K562 (cell line): Measurements from ENCODE around the gene ALX3. TPM values are rescaled to one million over a fixed set of nuclear protein-coding genes. Genes with fewer than 3 reads are reported as not detected.

Experiments used
- CHD4 ChIP-seq: fragments of 200-600 bp; sonication (generic); IDR thresholded peaks from 3 replicates; pipeline ENCODE4 v1.6.1; 2012; ENCODE audit warnings: low read depth, mild to moderate bottlenecking, mixed read lengths, low read length, inconsistent platforms; ENCODE audit not compliant: insufficient read depth, insufficient replicate concordance, poor library complexity, severe bottlenecking
- FOXP4 ChIP-seq: sonication (generic); formaldehyde crosslinking; IDR thresholded peaks from 2 replicates; pipeline ENCODE4 v1.8.0; 2022; ENCODE audit warnings: mild to moderate bottlenecking, missing genetic modification reagents, borderline replicate concordance
- GATA2 ChIP-seq: sonication (generic); formaldehyde crosslinking; IDR thresholded peaks from 2 replicates; pipeline ENCODE4 v1.4.0; 2020; ENCODE audit warnings: mild to moderate bottlenecking, missing genetic modification reagents
- HSF4 ChIP-seq: fragments of 250-450 bp; sonication (Bioruptor Pico); IDR thresholded peaks from 2 replicates; pipeline ENCODE4 v2.1.2; 2022; ENCODE audit warnings: mild to moderate bottlenecking, moderate library complexity, borderline replicate concordance
- KLF13 ChIP-seq: fragments of 450-650 bp; IDR thresholded peaks from 2 replicates; pipeline ENCODE4 v1.6.1; 2016; ENCODE audit warnings: missing genetic modification characterization, low read depth, mild to moderate bottlenecking, missing compliant biosample characterization, moderate library complexity, borderline replicate concordance
- MBD2 ChIP-seq: sonication (generic); IDR thresholded peaks from 2 replicates; pipeline ENCODE4 v1.6.1; 2016; ENCODE audit warnings: low read depth, borderline replicate concordance
- MTA2 ChIP-seq: fragments of 450-650 bp; IDR thresholded peaks from 2 replicates; pipeline ENCODE4 v1.6.1; 2016; ENCODE audit warnings: low read depth
- NFRKB ChIP-seq: fragments of 450-650 bp; IDR thresholded peaks from 2 replicates; pipeline ENCODE4 v1.6.1; 2016; ENCODE audit warnings: low read depth
- NR1H2 ChIP-seq: sonication (generic); formaldehyde crosslinking; IDR thresholded peaks from 2 replicates; pipeline ENCODE4 v1.4.0; 2020; ENCODE audit warnings: mild to moderate bottlenecking, missing genetic modification reagents
- RB1 ChIP-seq: fragments of 450-650 bp; IDR thresholded peaks from 2 replicates; pipeline ENCODE4 v1.6.1; 2017; ENCODE audit warnings: low read depth, mild to moderate bottlenecking
- RBM25 ChIP-seq: fragments of 200-400 bp; formaldehyde crosslinking; IDR thresholded peaks from 2 replicates; pipeline ENCODE4 v1.6.1; 2018; ENCODE audit warnings: low read length, low read depth, moderate library complexity; ENCODE audit not compliant: severe bottlenecking
- SOX6 ChIP-seq: fragments of 450-650 bp; IDR thresholded peaks from 2 replicates; pipeline ENCODE4 v1.6.1; 2014; ENCODE audit warnings: mild to moderate bottlenecking
- ZNF408 ChIP-seq: fragments of 250-450 bp; sonication (Bioruptor Pico); IDR thresholded peaks from 2 replicates; pipeline ENCODE4 v1.4.0; 2020; ENCODE audit warnings: low read depth, mild to moderate bottlenecking, moderate library complexity
- ZNF41 ChIP-seq: fragments of 250-450 bp; sonication (Bioruptor Pico); conservative IDR thresholded peaks from 2 replicates; pipeline ENCODE4 v1.4.0; 2020; ENCODE audit warnings: mild to moderate bottlenecking
- polyA plus RNA-seq, 8 experiments: library from polyadenylated mRNA; depleted of rRNA in 4 of 8; stranded (reverse) in 5 of 8; unstranded in 3 of 8; fragments of >200 nt; fragmentation: Nextera tagmentation in 2 of 8; fragmentation: Illumina TruSeq in 1 of 8; extraction: Ambion mirVana in 2 of 8; extraction: Trizol in 1 of 8; gene quantifications; 2 replicates each; pipeline versions ENCODE4 v1.2.1 to v1.2.3, GENCODE V29; 2011 to 2014; ENCODE audit warnings: inconsistent platforms in 1 of 8, missing spikeins in 1 of 8
- total RNA-seq, 7 experiments: library from RNA; depleted of rRNA in 6 of 7; stranded (reverse); fragments of >200 nt in 6 of 7; fragmentation: Illumina TruSeq in 2 of 7; extraction: Trizol in 2 of 7; gene quantifications; 2 replicates each; pipeline versions ENCODE4 v1.2.1 to v1.2.3, GENCODE V29; 2011 to 2021; ENCODE audit warnings: low replicate concordance in 1 of 7
- TF ChIP-seq, protein P1 (sequence below): fragments of 250-450 bp; sonication (Bioruptor Pico); IDR thresholded peaks from 2 replicates; pipeline ENCODE4 v1.8.0; 2022; ENCODE audit warnings: moderate library complexity, mild to moderate bottlenecking, inconsistent platforms
- TF ChIP-seq, protein P2 (sequence below), 2 experiments: IDR thresholded peaks; 2 replicates each; pipeline ENCODE4 v1.6.1; 2012; ENCODE audit warnings: improper control_type of control experiment in 2 of 2, low read depth in 2 of 2, low read length in 2 of 2, borderline replicate concordance in 1 of 2
- TF ChIP-seq, protein P3 (sequence below): fragments of 450-650 bp; IDR thresholded peaks from 2 replicates; pipeline ENCODE4 v1.6.1; 2016
- TF ChIP-seq, protein P4 (sequence below): fragments of 450-650 bp; formaldehyde crosslinking; IDR thresholded peaks from 2 replicates; pipeline ENCODE4 v1.4.0; 2020; ENCODE audit warnings: mild to moderate bottlenecking, moderate library complexity
- TF ChIP-seq, protein P5 (sequence below), 2 experiments: fragments of 250-450 bp in 1 of 2; fragments of 450-650 bp in 1 of 2; sonication (Bioruptor Pico) in 1 of 2; IDR thresholded peaks; 2 replicates each; pipeline versions ENCODE4 v1.6.1 to v1.8.0; 2016 to 2021; ENCODE audit warnings: mild to moderate bottlenecking in 2 of 2, moderate library complexity in 2 of 2, missing compliant biosample characterization in 1 of 2, missing genetic modification characterization in 1 of 2

The ALX3 gene
- total and polyA plus RNA-seq, 9 of the 15 experiments (the other 6 are each of a cell fraction or from before 2014, with no cell fraction given), result not detected

- TF ChIP-seq, protein P1, sequence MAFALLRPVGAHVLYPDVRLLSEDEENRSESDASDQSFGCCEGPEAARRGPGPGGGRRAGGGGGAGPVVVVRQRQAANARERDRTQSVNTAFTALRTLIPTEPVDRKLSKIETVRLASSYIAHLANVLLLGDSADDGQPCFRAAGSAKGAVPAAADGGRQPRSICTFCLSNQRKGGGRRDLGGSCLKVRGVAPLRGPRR, result no peak
- no peak for TF ChIP-seq ZNF41 (CRISPR knock-in tag)
- no peak for TF ChIP-seq NR1H2
- no peak for TF ChIP-seq HSF4
- TF ChIP-seq, protein P2, sequence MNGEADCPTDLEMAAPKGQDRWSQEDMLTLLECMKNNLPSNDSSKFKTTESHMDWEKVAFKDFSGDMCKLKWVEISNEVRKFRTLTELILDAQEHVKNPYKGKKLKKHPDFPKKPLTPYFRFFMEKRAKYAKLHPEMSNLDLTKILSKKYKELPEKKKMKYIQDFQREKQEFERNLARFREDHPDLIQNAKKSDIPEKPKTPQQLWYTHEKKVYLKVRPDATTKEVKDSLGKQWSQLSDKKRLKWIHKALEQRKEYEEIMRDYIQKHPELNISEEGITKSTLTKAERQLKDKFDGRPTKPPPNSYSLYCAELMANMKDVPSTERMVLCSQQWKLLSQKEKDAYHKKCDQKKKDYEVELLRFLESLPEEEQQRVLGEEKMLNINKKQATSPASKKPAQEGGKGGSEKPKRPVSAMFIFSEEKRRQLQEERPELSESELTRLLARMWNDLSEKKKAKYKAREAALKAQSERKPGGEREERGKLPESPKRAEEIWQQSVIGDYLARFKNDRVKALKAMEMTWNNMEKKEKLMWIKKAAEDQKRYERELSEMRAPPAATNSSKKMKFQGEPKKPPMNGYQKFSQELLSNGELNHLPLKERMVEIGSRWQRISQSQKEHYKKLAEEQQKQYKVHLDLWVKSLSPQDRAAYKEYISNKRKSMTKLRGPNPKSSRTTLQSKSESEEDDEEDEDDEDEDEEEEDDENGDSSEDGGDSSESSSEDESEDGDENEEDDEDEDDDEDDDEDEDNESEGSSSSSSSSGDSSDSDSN (IDR thresholded peaks at IDR 0.05; ENCODE audit: borderline replicate concordance in 1 of 2, low read depth in 2 of 2, low read length in 2 of 2), result peak; percentile 97
- TF ChIP-seq MBD2, result peak; percentile 86
- no peak for TF ChIP-seq GATA2 (CRISPR knock-in tag)
- peak; percentile 74 for TF ChIP-seq RB1
- peak; percentile 64; the same call in 1 of the 2 replicates for TF ChIP-seq KLF13 (tag)
- no peak for TF ChIP-seq FOXP4 (CRISPR knock-in tag)
- TF ChIP-seq NFRKB, result 0 out of 2 replicates have a peak, but pooled peaks have one; percentile 64
- no peak for TF ChIP-seq ZNF408 (CRISPR knock-in tag)
- TF ChIP-seq CHD4, result peak; percentile 51
- TF ChIP-seq, protein P3, sequence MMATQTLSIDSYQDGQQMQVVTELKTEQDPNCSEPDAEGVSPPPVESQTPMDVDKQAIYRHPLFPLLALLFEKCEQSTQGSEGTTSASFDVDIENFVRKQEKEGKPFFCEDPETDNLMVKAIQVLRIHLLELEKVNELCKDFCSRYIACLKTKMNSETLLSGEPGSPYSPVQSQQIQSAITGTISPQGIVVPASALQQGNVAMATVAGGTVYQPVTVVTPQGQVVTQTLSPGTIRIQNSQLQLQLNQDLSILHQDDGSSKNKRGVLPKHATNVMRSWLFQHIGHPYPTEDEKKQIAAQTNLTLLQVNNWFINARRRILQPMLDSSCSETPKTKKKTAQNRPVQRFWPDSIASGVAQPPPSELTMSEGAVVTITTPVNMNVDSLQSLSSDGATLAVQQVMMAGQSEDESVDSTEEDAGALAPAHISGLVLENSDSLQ, result no peak
- TF ChIP-seq, protein P4, sequence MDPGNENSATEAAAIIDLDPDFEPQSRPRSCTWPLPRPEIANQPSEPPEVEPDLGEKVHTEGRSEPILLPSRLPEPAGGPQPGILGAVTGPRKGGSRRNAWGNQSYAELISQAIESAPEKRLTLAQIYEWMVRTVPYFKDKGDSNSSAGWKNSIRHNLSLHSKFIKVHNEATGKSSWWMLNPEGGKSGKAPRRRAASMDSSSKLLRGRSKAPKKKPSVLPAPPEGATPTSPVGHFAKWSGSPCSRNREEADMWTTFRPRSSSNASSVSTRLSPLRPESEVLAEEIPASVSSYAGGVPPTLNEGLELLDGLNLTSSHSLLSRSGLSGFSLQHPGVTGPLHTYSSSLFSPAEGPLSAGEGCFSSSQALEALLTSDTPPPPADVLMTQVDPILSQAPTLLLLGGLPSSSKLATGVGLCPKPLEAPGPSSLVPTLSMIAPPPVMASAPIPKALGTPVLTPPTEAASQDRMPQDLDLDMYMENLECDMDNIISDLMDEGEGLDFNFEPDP (CRISPR knock-in tag), result no peak
- TF ChIP-seq, protein P5, sequence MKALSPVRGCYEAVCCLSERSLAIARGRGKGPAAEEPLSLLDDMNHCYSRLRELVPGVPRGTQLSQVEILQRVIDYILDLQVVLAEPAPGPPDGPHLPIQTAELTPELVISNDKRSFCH (CRISPR knock-in tag; IDR thresholded peaks at IDR 0.05), result no peak
- TF ChIP-seq, protein P5 (tag; IDR thresholded peaks at IDR 0.05), result peak; percentile 37; the same call in 1 of the 2 replicates
- TF ChIP-seq SOX6, result no peak
- TF ChIP-seq MTA2, result no peak
- TF ChIP-seq RBM25, result peak; percentile 86
Measured at GRCh38 chr1:110034451-110035235, 35.8 kb downstream of the ALX3 start, which contains the start of gene STRIP1 (continued).
